AG04450 (cell line): ENCODE results near the gene DRD2. TPM values are rescaled to one million over a fixed set of nuclear protein-coding genes. Genes with fewer than 3 reads are reported as not detected.
A peak's percentile ranks its signal among the peaks of the same experiment; 100 is the strongest.

ENCODE experiments used
- CTCF ChIA-PET: fragments of 300-600, 350-600 bp; formaldehyde crosslinking; extraction: SDS; loops from one replicate; lab custom pipeline; 2022; ENCODE audit warnings: antibody characterized with exemption, inconsistent platforms; lab: Charles Lee
- POLR2A ChIA-PET: fragments of 350-600 bp; formaldehyde crosslinking; extraction: SDS; loops from one replicate; lab custom pipeline; 2021; ENCODE audit warnings: antibody characterized with exemption, inconsistent platforms; lab: Yijun Ruan, JAX
- DNase-seq: peaks from one replicate; pipeline ENCODE4 v3.0.0-alpha.2; 2011; ENCODE audit warnings: low read depth, low spot score
- H3K27ac ChIP-seq: one replicate; pipeline ENCODE4 v1.5.1; 2012; ENCODE audit warnings: low read depth, low read length, control low read depth
- H3K27me3 ChIP-seq: one replicate; pipeline ENCODE4 v1.6.0; 2012; ENCODE audit warnings: low read length; ENCODE audit not compliant: control insufficient read depth, insufficient read depth
- H3K4me3 ChIP-seq: 2 replicates; pipeline ENCODE4 v1.5.1; 2011; ENCODE audit warnings: mild to moderate bottlenecking, low read depth, low read length, control low read depth
- H3K9me3 ChIP-seq: 2 replicates; pipeline ENCODE4 v1.5.1; 2012; ENCODE audit warnings: low read length; ENCODE audit not compliant: control insufficient read depth, insufficient read depth
- CTCF ChIP-seq: IDR thresholded peaks from 2 replicates; pipeline ENCODE4 v1.5.1; 2011; ENCODE audit warnings: low read depth, low read length, control low read depth, inconsistent platforms
- polyA plus RNA-seq: library from polyadenylated mRNA; depleted of rRNA; stranded (reverse); fragments of >200 nt; gene quantifications from 2 replicates; pipeline ENCODE4 v1.2.3, GENCODE V29; 2011

DRD2 gene
- polyA plus RNA-seq, 1 experiment = not detected

GRCh38 chr11:113389272-113389671, 85.9 kb downstream of the DRD2 start:
- DNase-seq = no peak
- ChIA-PET POLR2A (no interaction called here), CTCF (no interaction called here)
- Histone ChIP-seq H3K27me3 (peaks cover 46% of the 10 kb centered on the region), H3K27ac (no peak overlapping the region), H3K9me3 (peaks cover 5% of the 10 kb centered on the region; the same call in 1 of the 2 replicates), H3K4me3 (no peak overlapping the region)
- TF ChIP-seq CTCF = no peak

- DNase-seq = no peak
Measured at GRCh38 chr11:113387605-113388211, 87.5 kb downstream of the DRD2 start, which contains the start of gene ANKK1. Gene ANKK1 (plus strand): TSS chr11:113387779. CDS start chr11:113387885, 106 bp downstream.

GRCh38 chr11:113386866-113387265, 88.3 kb downstream of the DRD2 start:
- ChIA-PET CTCF (no interaction called here), POLR2A (no interaction called here)
- Histone ChIP-seq H3K4me3 (no peak overlapping the region), H3K9me3 (peaks cover 5% of the 10 kb centered on the region; the same call in 1 of the 2 replicates), H3K27me3 (peaks cover 46% of the 10 kb centered on the region), H3K27ac (no peak overlapping the region)
- DNase-seq = no peak
- TF ChIP-seq CTCF = no peak

More at GRCh38 chr11:113387605-113388211, 87.5 kb downstream of the DRD2 start, which contains the start of gene ANKK1:
- CTCF ChIA-PET = no interaction called here
- peaks cover 5% of the 10 kb centered on the region; the same call in 1 of the 2 replicates for H3K9me3 ChIP-seq
- TF ChIP-seq CTCF = 0 out of 2 replicates have a peak, but pooled peaks have one; percentile 9
- POLR2A ChIA-PET = no interaction called here
- peak within 1 kb of the TSS; percentile 26; the same call in 1 of the 2 replicates for H3K4me3 ChIP-seq
- H3K27ac ChIP-seq = no peak within 1 kb of the TSS
- peaks cover 42% of the 10 kb centered on the region for H3K27me3 ChIP-seq

- Histone ChIP-seq H3K27ac (no peak overlapping the region), H3K9me3 (peaks cover 5% of the 10 kb centered on the region; the same call in 1 of the 2 replicates), H3K4me3 (no peak overlapping the region), H3K27me3 (peaks cover 42% of the 10 kb centered on the region)
- no peak for DNase-seq
- no peak for TF ChIP-seq CTCF
- ChIA-PET POLR2A (no interaction called here), CTCF (no interaction called here)
Measured at GRCh38 chr11:113385749-113386148, 89.4 kb downstream of the DRD2 start.

- peaks cover 5% of the 10 kb centered on the region; the same call in 1 of the 2 replicates for H3K9me3 ChIP-seq
- peak; percentile 86 for DNase-seq
- ChIA-PET POLR2A (no interaction called here), CTCF (no interaction called here)
- TF ChIP-seq CTCF = no peak
- H3K27me3 ChIP-seq = peaks cover 38% of the 10 kb centered on the region
- H3K27ac ChIP-seq = peak overlapping the region; percentile 52
- H3K4me3 ChIP-seq = no peak overlapping the region
Measured at GRCh38 chr11:113384551-113384950, 90.6 kb downstream of the DRD2 start.
